GM11168 (cell line): ENCODE data around the gene MFSD6L.

ENCODE experiments used
- in situ Hi-C: fragments of 300-500 bp; cut with MboI; formaldehyde crosslinking; loops from one replicate; pipeline ENCODE4 v1.12.0; 2022; ENCODE audit warnings: low sequenced_read_pairs; ENCODE audit not compliant: unreplicated experiment

MFSD6L gene

GRCh38 chr17:8798846-8799569 is at the start of gene MFSD6L:
Gene MFSD6L (minus strand): TSS chr17:8799365. CDS start chr17:8799120, 245 bp downstream.
- in situ Hi-C loops, result no loop called here

GRCh38 chr17:8847891-8848290 is 48.7 kb upstream of the MFSD6L start:
- in situ Hi-C loops, result no loop called here

GRCh38 chr17:8846768-8847211 is 47.6 kb upstream of the MFSD6L start:
- in situ Hi-C loops, result no loop called here

GRCh38 chr17:8844229-8845218 is 45.4 kb upstream of the MFSD6L start:
- in situ Hi-C loops, result no loop called here

- in situ Hi-C loops, result no loop called here
Observed at GRCh38 chr17:8843344-8843743, 44.2 kb upstream of the MFSD6L start.

GRCh38 chr17:8841844-8842243 is 42.7 kb upstream of the MFSD6L start:
- in situ Hi-C loops, result no loop called here

- in situ Hi-C loops, result no loop called here
Observed at GRCh38 chr17:8839410-8839935, 40.3 kb upstream of the MFSD6L start.

GRCh38 chr17:8838551-8839095 is 39.5 kb upstream of the MFSD6L start:
- in situ Hi-C loops, result no loop called here

- in situ Hi-C loops, result no loop called here
Observed at GRCh38 chr17:8837563-8838075, 38.5 kb upstream of the MFSD6L start.

- in situ Hi-C loops, result no loop called here
Observed at GRCh38 chr17:8836821-8837562, 37.8 kb upstream of the MFSD6L start.

GRCh38 chr17:8835631-8836364 is 36.6 kb upstream of the MFSD6L start:
- in situ Hi-C loops, result no loop called here

GRCh38 chr17:8835106-8835505 is 35.9 kb upstream of the MFSD6L start:
- in situ Hi-C loops, result no loop called here

GRCh38 chr17:8832711-8833352 is 33.7 kb upstream of the MFSD6L start:
- in situ Hi-C loops, result no loop called here

- in situ Hi-C loops, result no loop called here
Observed at GRCh38 chr17:8831234-8831849, 32.2 kb upstream of the MFSD6L start.

- in situ Hi-C loops, result no loop called here
Observed at GRCh38 chr17:8830141-8830540, 31.0 kb upstream of the MFSD6L start.

GRCh38 chr17:8829036-8829941 is 30.1 kb upstream of the MFSD6L start:
- in situ Hi-C loops, result no loop called here

GRCh38 chr17:8828517-8828875 is 29.3 kb upstream of the MFSD6L start:
- in situ Hi-C loops, result no loop called here
